Body of pancreas (tissue), 4 donors: ENCODE results near the gene CHFR. TPM values are rescaled to one million over a fixed set of nuclear protein-coding genes. Genes with fewer than 3 reads are reported as not detected.

Experiments used
- ATAC-seq: fragments of 150-250 bp; one replicate; pipeline ENCODE4 v1.9.1; 2016
- DNase-seq, 4 donors: peaks; one replicate each; pipeline ENCODE4 v3.0.0-alpha.2; 2019
- H3K27ac ChIP-seq, 4 donors: fragments of 200-600 bp; sonication (generic); 1 replicate in 3 of 4; 2 replicates in 1 of 4; pipeline versions ENCODE4 v1.5.1 to v1.6.1; 2016 to 2019; ENCODE audit warnings: mild to moderate bottlenecking in 1 of 4, mixed read lengths in 1 of 4, moderate library complexity in 1 of 4
- H3K27me3 ChIP-seq, 2 donors: fragments of 200-600 bp; sonication (generic); one replicate each; pipeline ENCODE4 v1.6.0; 2016; ENCODE audit warnings: mild to moderate bottlenecking in 1 of 2
- H3K36me3 ChIP-seq, 2 donors: fragments of 200-600 bp; sonication (generic); replicated peaks in 1 of 2; 2 replicates each; pipeline ENCODE4 v1.5.1; 2016; ENCODE audit warnings: low read depth in 2 of 2; ENCODE audit not compliant: insufficient read depth in 1 of 2
- H3K4me1 ChIP-seq: fragments of 200-600 bp; sonication (generic); one replicate; pipeline ENCODE4 v1.6.0; 2016
- H3K4me3 ChIP-seq, 2 donors: fragments of 200-600 bp; sonication (generic); 1 replicate in 1 of 2; 2 replicates in 1 of 2; pipeline ENCODE4 v1.5.1; 2016 to 2019
- H3K9me3 ChIP-seq, 3 donors: fragments of 200-600 bp; sonication (generic); 1 replicate in 2 of 3; 2 replicates in 1 of 3; pipeline ENCODE4 v1.5.1; 2016
- POLR2A ChIP-seq, 3 donors: fragments of 450-650 bp; IDR thresholded peaks; one replicate each; pipeline ENCODE4 v1.6.1; 2016; ENCODE audit warnings: antibody characterized with exemption in 3 of 3, mild to moderate bottlenecking in 2 of 3
- WGBS, 2 donors: methylation state at CpG; one replicate each; pipeline ENCODE4 v1.1.5; 2017; 5-methylcytosine and 5-hydroxymethylcytosine counted together
- intact Hi-C: fragments of 100-400 bp; cut with DNase I; formaldehyde crosslinking; loops from one replicate; pipeline ENCODE4 v1.15.1; 2023
- total RNA-seq, 2 donors: library from RNA; depleted of rRNA; stranded (reverse); fragments of >200 nt; gene quantifications; one replicate each; pipeline ENCODE4 v1.1.0, GENCODE V29; 2016
- TF ChIP-seq, protein P1 (sequence below), 7 experiments: fragments of 450-650 bp in 4 of 7; fragments of 200-600 bp in 3 of 7; sonication (generic) in 3 of 7; IDR thresholded peaks; one replicate each; pipeline ENCODE4 v1.5.1; 2016 to 2019; ENCODE audit warnings: antibody characterized with exemption in 7 of 7

The CHFR gene
- total RNA-seq, 2 donors from 2014 or later, result 31.4 to 45.2 TPM

DNA sequence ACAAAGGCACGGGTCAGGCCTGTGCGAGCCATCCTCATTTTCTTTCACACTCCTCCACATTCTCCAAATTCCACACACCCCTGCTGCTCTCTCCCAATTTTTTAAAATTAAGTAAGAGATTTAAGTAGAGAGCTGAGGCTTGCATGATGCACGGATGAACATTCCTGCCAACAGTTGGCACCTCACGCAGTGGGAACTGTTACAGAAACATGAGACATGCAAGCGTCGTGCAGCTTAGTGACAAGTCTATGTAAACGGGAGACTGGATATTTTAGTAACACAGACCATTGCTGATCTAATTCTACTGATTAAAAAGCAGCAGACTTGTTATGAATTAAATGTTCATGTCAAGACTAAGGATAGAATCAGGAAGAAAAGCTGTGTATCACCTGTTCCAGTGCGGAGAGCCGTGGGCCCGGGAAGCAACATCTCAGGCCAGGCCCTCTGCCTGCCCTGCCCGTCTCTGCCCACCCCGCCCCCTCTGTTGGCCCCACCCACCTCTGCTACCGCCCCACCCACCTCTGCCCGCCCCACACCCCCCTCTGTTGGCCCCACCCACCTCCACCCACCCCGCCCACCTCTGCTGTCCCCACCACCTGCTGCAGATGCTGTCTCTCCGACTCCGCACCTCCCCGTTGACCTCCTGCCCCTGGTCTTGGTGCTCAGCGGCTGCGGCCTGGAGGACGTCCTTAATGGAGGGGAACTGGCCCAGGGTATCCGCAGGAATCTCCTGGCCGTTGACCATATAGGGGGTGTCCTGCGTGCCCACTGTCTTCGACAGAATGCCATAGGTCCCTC is 79.9 kb downstream of the CHFR start:
- DNase-seq, result no peak
- TF ChIP-seq, protein P1, sequence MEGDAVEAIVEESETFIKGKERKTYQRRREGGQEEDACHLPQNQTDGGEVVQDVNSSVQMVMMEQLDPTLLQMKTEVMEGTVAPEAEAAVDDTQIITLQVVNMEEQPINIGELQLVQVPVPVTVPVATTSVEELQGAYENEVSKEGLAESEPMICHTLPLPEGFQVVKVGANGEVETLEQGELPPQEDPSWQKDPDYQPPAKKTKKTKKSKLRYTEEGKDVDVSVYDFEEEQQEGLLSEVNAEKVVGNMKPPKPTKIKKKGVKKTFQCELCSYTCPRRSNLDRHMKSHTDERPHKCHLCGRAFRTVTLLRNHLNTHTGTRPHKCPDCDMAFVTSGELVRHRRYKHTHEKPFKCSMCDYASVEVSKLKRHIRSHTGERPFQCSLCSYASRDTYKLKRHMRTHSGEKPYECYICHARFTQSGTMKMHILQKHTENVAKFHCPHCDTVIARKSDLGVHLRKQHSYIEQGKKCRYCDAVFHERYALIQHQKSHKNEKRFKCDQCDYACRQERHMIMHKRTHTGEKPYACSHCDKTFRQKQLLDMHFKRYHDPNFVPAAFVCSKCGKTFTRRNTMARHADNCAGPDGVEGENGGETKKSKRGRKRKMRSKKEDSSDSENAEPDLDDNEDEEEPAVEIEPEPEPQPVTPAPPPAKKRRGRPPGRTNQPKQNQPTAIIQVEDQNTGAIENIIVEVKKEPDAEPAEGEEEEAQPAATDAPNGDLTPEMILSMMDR (IDR thresholded peaks at IDR 0.05), result no peak
- WGBS, 2 donors, result 83 to 88% methylated on average over 13 to 22 of the region's 25 CpGs
- intact Hi-C loops, result no loop called here
- Histone ChIP-seq H3K27me3 (no peaks in the 10 kb centered on the region), H3K9me3 (no peaks in the 10 kb centered on the region), H3K4me3 (no peak overlapping the region), H3K27ac (no peak overlapping the region), H3K36me3 (peaks cover 0 to 42% of the 10 kb centered on the region in 2 donors), H3K4me1 (no peaks in the 10 kb centered on the region)
- ATAC-seq, result no peak

DNA sequence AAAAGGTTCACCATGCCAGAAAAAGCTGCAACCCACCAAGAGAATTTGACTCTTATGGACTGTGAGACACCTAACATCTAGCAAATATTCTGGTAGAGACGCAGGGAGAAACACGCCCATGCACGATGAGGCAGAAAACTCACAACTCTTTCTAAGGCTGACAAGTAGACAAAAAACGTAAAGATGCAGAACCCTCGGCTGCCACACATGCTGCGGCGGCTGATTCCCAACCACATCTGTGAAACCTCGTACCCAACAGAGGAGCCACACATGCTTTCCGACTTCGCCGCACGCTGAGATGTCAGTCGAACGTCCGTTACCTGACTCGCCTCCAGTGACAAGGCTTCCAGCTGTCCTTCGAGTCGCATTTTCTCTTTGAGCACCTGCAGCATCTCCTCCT is 80.5 kb downstream of the CHFR start:
- intact Hi-C loops, result no loop called here

DNA sequence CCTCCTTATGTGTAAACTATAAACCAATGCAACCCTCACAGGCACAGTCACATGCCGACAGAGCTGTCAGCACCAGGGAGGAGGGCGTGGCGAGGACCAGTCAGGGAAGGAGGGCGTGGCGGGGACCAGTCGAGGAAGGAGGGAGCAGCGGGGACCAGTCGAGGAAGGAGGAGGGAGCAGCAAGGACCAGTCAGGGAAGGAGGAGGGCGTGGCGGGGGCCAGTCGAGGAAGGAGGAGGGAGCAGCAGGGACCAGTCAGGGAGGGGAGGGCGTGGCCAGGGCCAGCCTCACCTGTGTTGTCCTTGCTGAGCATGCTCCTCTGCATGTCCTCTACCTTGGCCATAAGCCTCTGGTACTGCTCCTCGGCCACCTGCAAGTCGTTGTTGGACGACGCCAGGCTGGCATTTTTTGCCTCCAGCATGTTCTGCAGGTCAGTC is 83.0 kb downstream of the CHFR start:
- Histone ChIP-seq H3K4me1 (no peaks in the 10 kb centered on the region), H3K36me3 (peaks cover 0 to 56% of the 10 kb centered on the region in 2 donors), H3K27me3 (no peaks in the 10 kb centered on the region), H3K9me3 (no peaks in the 10 kb centered on the region), H3K4me3 (no peak overlapping the region), H3K27ac (no peak overlapping the region)
- no peak for ATAC-seq
- DNase-seq, result no peak
- 83% methylated on average over 15 to 16 of the region's 16 CpGs for WGBS, 2 donors
- intact Hi-C loops, result no loop called here
- TF ChIP-seq, protein P1 (IDR thresholded peaks at IDR 0.05), result no peak
- TF ChIP-seq POLR2A (IDR thresholded peaks at IDR 0.05), result no peak

More for the DNA sequence above, 80.5 kb downstream of the CHFR start:
- Histone ChIP-seq H3K9me3 (no peaks in the 10 kb centered on the region), H3K27me3 (no peaks in the 10 kb centered on the region), H3K36me3 (peaks cover 0 to 40% of the 10 kb centered on the region in 2 donors), H3K4me3 (no peak overlapping the region), H3K4me1 (no peaks in the 10 kb centered on the region), H3K27ac (no peak overlapping the region)
- DNase-seq, result no peak
- ATAC-seq, result no peak
- no peak for TF ChIP-seq POLR2A (IDR thresholded peaks at IDR 0.05)
- TF ChIP-seq, protein P1 (IDR thresholded peaks at IDR 0.05), result no peak
- 90 to 93% methylated on average over 18 of the region's 18 CpGs for WGBS, 2 donors

DNA sequence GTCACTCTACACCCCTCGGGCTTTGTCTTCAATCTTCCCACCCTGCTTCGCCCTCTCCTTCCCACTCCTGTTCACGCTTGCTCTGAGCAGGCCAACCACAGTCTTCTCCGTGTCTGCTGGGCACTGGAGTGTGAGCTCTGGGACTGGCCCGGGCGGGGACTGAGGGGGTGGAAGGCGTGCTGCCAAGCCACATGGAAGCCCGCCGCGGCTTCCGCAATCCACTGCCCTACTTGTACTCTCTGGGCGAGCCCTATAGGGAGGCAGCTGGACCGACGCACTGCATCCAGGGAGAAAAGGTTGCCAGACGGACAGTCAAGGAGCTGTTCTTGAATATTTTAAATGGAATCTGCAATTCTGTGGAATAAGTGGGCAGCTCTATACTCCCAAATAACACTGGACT is 83.5 kb downstream of the CHFR start:
- H3K9me3 ChIP-seq, result no peaks in the 10 kb centered on the region
- H3K36me3 ChIP-seq, result peaks cover 0 to 61% of the 10 kb centered on the region in 2 donors
- H3K27me3 ChIP-seq, result no peaks in the 10 kb centered on the region
- H3K27ac ChIP-seq, result no peak overlapping the region
- H3K4me1 ChIP-seq, result no peaks in the 10 kb centered on the region
- intact Hi-C loops, result no loop called here
- no peak for TF ChIP-seq POLR2A (IDR thresholded peaks at IDR 0.05)
- TF ChIP-seq, protein P1 (IDR thresholded peaks at IDR 0.05), result no peak
- no peak for ATAC-seq
- H3K4me3 ChIP-seq, result no peak overlapping the region
- 95 to 96% methylated on average over 7 to 15 of the region's 15 CpGs for whole genome bisulfite sequencing, 2 donors
- no peak for DNase-seq

DNA sequence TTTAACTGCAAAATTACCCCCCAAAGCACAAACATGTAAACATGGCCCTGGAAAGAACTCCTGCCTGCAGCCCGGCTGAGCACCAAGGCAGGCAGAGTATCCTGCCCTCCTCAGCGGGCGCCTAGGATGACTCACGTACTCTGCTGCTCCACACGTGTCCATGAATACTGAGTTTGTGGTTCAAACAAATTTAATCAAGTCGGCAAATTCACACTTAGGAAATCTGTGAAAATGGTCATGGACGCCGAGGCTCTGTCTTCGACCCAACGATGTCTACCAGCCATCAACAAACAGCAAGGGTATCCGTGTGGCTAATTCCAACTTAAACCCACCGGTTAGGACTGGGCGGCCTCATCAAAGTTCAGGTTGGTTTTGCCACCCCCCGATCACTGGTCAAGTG is 84.3 kb downstream of the CHFR start:
- no peaks in the 10 kb centered on the region for H3K4me1 ChIP-seq
- intact Hi-C loops, result no loop called here
- no peak overlapping the region for H3K4me3 ChIP-seq
- TF ChIP-seq, protein P1 (IDR thresholded peaks at IDR 0.05), result no peak
- no peak for TF ChIP-seq POLR2A (IDR thresholded peaks at IDR 0.05)
- no peak overlapping the region for H3K27ac ChIP-seq
- WGBS, 2 donors, result 95 to 98% methylated on average over 9 to 14 of the region's 14 CpGs
- no peaks in the 10 kb centered on the region for H3K9me3 ChIP-seq
- DNase-seq (no peak), ATAC-seq (no peak)
- H3K36me3 ChIP-seq, result peaks cover 1 to 69% of the 10 kb centered on the region in 2 donors
- no peaks in the 10 kb centered on the region for H3K27me3 ChIP-seq
